Mammary epithelial cell (primary cell): ENCODE data around the gene KRTAP4-9.

Experiments
- CTCF ChIP-seq, 2 donors: IDR thresholded peaks in 1 of 2; conservative IDR thresholded peaks in 1 of 2; 2 replicates each; pipeline ENCODE4 v1.5.1; 2011 to 2012; ENCODE audit warnings: inconsistent platforms in 2 of 2, low read length in 2 of 2, mild to moderate bottlenecking in 2 of 2, control low read depth in 1 of 2, low read depth in 1 of 2; ENCODE audit not compliant: insufficient read depth in 1 of 2; ENCODE audit errors: extremely low read depth in 1 of 2
- EZH2 ChIP-seq: IDR thresholded peaks from 2 replicates; pipeline ENCODE4 v1.6.1; 2012; ENCODE audit warnings: low read length, inconsistent platforms, borderline replicate concordance

DNA sequence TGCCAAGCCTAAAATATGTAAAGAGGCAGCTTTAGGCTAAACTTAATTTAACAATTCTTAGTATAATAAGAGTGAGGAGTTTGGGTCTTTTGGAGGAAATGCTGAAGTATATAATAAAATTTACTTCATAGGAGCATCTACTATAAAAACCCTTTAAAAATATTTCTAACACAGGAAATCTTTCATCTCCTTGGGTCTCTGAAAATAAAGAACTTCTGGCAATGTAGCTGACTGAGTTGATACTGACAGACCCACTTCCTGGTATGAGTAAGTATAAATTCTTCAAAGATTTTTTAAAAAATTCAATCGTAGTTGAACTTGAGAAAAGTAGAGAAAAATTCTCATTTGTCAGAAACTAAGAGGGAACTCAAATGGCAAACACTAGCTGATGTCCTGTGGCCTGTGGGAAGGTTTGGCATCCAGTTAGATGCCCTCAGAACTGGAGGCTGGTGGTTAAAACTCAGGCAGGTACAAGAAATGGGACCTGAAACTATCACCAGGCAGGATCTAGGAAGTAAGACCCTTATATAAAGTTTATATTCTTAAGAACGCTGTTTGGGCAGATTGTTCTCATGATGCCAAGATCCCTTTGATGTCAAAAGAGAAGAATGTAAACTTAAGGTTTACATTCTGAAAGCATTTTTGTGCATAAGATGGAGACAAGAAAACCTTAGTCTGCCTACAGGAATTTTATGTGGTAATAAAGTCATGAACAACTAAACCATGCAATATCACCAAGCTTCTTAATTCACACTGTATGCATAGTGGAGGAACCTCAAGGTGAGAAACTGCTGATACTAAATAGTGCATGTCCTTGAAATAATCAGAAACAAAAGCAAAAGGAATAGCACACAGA is 28.9 kb downstream of the KRTAP4-9 start:
- no peak for TF ChIP-seq CTCF (conservative IDR thresholded peaks at IDR 0.05 in 1 of 2, IDR thresholded peaks at IDR 0.05 in 1 of 2; ENCODE audit: extremely low read depth in 1 of 2, insufficient read depth in 1 of 2, low read depth in 1 of 2, low read length in 2 of 2)
- TF ChIP-seq EZH2 = no peak
